ENCODE results near the gene AMZ1.

The AMZ1 gene, protein sequence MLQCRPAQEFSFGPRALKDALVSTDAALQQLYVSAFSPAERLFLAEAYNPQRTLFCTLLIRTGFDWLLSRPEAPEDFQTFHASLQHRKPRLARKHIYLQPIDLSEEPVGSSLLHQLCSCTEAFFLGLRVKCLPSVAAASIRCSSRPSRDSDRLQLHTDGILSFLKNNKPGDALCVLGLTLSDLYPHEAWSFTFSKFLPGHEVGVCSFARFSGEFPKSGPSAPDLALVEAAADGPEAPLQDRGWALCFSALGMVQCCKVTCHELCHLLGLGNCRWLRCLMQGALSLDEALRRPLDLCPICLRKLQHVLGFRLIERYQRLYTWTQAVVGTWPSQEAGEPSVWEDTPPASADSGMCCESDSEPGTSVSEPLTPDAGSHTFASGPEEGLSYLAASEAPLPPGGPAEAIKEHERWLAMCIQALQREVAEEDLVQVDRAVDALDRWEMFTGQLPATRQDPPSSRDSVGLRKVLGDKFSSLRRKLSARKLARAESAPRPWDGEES

GRCh38 chr7:2687881-2688318 lies at the start of gene AMZ1:
Gene AMZ1, plus strand, starts transcription at chr7:2688202. Its CDS starts 12,250 bp downstream, at chr7:2700452.
- DNase-seq (ENCODE audit: low read depth in 1 of 2, low spot score in 1 of 2): no peak

DNA sequence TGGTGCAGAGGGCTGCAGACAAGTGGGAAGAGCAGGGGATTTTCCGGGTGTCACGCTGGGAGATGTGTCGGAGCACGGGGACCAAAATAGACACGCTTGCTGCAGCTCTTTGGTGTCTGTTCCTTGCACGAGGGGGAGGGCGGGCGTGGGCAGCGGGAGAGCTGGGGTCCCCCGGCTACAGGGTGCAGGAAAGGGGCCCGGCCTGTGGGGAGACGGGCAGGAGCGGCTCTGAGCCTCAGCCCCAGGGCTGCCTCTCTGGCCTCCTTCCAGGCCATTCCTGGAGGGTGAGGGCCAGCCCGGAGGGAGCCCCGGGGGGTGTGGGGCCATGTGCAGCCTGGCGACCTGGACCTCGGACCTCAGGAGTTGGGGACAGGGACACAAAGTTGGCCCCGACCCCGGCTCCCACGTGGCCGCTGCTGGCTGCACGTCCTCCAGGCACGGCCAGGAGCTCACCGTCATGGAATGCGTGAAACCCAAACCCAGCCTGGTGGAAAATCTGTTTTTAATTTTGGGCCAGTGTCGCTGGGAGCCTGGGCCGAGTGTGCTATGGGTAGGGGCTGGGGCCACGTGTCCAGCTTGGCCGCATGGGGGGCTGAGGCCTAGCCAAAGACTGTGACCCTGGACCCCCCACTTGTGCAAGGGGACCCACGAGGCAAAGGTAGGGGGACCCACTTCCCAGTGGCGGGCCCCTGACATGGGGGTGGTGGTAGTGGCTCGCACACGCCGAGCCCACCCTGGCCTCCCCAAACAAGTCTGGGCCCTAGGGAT lies 49.6 kb upstream of the AMZ1 start:
- no peak for DNase-seq (ENCODE audit: low read depth in 1 of 2, low spot score in 1 of 2)

DNA sequence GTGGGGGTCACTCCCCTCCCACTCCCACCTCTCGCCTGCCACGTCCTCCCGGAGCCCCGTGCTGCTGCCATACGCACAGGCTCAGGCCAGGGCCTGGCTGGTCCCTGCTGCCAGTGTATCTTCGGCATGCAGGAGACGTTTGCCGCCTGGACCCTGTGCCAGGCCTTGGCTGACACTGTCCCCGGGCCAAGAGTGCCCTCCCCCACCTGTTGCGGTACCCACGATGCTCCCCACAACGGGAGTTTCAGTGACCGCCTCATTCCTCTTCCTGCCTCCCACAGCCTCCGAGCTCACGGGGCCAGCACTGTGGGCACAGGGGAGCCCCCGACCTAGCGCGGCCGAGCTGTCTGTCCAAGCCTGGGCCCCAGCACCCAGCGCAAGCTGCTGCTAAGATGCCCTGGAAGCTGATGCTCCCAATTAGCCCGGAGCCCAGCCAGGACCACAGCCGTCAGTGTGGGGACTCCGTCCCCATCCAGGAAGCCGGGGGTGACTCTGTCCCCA lies 48.8 kb upstream of the AMZ1 start:
- DNase-seq (ENCODE audit: low read depth in 1 of 2, low spot score in 1 of 2): no peak

- DNase-seq (ENCODE audit: low read depth in 1 of 2, low spot score in 1 of 2): no peak
These were observed 48.1 kb upstream of the AMZ1 start for GRCh38 chr7:2639695-2640481.

- no peak for DNase-seq (ENCODE audit: low read depth in 1 of 2, low spot score in 1 of 2)
These were observed 47.5 kb upstream of the AMZ1 start for GRCh38 chr7:2640482-2640830.

- no peak for DNase-seq (ENCODE audit: low read depth in 1 of 2, low spot score in 1 of 2)
These were observed 47.1 kb upstream of the AMZ1 start for GRCh38 chr7:2640846-2641316.

DNA sequence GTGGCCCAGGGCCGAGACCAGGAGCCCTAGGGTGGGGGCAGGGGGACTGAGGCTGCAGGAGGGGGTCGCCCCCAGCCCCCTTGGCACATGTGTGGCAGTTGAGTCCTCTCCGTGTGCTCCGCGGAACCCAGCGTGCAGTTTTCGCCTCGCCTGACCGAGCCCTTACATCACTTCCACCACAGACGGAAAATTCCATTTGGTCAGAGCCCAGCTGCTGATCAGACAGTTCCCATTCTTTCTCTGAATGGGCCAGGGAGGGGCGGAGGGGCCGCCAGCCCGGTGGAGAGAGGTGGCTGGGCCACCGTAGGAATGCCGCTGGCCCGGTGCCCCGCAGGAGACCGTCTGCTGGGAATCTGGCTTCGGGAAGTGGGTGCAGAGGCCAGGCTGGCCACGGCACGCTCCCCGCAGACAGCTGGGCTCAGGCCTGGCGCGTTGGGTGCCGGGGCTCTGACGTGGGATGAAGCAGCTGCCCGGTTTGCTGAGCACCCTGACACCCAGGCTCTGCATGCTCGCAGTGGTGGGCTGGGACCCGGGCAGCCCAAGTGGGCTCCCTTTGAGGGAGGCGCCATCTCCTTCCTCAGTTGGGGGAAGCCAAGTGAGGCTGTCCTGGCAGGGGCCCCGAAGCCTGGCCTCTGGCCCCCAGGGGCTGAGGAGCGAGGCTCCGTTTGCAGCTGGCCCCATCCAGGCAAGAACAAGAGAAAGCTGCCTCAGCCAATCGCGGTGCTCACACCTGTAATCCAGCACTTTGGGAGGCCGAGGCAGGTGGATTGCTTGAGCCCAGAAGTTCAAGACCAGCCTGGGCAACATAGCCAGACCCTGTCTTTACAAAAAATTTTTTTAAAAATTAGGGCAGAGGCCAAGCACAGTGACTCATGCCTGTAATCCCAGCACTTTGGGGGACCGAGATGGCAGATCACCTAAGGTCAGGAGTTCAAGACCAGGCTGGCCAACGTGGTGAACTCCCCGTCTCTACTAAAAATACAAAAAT lies 46.3 kb upstream of the AMZ1 start:
- DNase-seq (ENCODE audit: low read depth in 1 of 2, low spot score in 1 of 2): no peak

- no peak for DNase-seq (ENCODE audit: low read depth in 1 of 2, low spot score in 1 of 2)
These were observed 44.4 kb upstream of the AMZ1 start for GRCh38 chr7:2643386-2644219.

DNA sequence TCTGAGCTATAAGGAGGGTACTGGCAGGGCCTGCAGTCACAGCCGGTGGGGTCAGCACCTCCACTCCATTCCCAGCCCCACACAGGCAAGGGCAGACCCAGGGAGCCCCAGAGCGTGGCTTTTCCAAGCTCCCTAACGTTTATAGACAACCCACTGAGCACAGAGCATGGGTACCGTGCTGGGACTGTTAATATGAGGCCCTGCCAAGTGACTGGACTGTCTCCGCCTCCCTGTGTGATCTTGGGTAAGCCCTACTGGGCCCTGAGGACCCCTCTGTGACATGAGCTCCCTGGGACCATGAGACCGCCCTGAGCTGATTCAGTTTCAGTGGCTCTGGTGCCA lies 43.8 kb upstream of the AMZ1 start:
- no peak for DNase-seq (ENCODE audit: low read depth in 1 of 2, low spot score in 1 of 2)

GRCh38 chr7:2644562-2645273 lies 43.3 kb upstream of the AMZ1 start:
- no peak for DNase-seq (ENCODE audit: low read depth in 1 of 2, low spot score in 1 of 2)

GRCh38 chr7:2645274-2645868 lies 42.6 kb upstream of the AMZ1 start:
- DNase-seq (ENCODE audit: low read depth in 1 of 2, low spot score in 1 of 2): no peak

GRCh38 chr7:2646336-2646679 lies 41.7 kb upstream of the AMZ1 start:
- DNase-seq (ENCODE audit: low read depth in 1 of 2, low spot score in 1 of 2): no peak

DNA sequence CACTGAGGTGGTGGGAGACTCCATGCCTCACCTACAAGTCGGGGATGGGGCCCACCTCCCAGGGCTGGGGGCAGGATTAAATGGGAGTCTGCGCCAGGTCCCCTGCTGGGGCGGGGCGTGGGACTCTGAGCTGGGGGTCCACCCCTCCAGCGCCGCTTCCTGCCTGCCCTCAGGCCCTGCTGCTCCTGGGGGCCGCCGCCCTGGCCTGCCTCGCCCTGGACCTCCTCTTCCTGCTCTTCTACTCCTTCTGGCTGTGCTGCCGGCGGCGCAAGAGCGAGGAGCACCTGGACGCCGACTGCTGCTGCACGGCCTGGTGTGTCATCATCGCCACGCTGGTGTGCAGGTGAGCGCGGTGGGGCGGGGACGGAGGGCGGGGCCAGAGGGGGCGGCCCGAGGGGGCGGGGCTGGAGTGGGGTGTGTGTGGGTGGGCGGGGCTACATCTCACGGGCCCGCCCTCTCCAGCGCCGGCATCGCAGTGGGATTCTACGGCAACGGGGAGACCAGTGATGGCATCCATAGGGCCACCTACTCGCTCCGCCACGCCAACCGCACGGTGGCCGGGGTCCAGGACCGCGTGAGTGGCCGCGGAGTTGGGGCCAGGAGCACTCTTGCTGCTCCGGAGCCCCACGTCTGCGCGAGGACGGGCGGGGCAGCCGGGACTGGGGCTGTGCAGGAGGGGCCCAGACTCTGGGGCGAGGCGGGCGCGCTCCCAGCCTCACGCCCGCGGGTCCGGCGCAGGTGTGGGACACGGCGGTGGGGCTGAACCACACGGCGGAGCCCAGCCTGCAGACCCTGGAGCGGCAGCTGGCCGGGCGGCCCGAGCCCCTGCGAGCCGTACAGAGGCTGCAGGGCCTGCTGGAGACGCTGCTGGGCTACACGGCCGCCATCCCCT lies 41.1 kb upstream of the AMZ1 start:
- DNase-seq (ENCODE audit: low read depth in 1 of 2, low spot score in 1 of 2): no peak

- DNase-seq (ENCODE audit: low read depth in 1 of 2, low spot score in 1 of 2): no peak
These were observed 40.3 kb upstream of the AMZ1 start for GRCh38 chr7:2647594-2648172.

GRCh38 chr7:2649139-2649838 lies 38.7 kb upstream of the AMZ1 start:
- DNase-seq (ENCODE audit: low read depth in 1 of 2, low spot score in 1 of 2): no peak

DNA sequence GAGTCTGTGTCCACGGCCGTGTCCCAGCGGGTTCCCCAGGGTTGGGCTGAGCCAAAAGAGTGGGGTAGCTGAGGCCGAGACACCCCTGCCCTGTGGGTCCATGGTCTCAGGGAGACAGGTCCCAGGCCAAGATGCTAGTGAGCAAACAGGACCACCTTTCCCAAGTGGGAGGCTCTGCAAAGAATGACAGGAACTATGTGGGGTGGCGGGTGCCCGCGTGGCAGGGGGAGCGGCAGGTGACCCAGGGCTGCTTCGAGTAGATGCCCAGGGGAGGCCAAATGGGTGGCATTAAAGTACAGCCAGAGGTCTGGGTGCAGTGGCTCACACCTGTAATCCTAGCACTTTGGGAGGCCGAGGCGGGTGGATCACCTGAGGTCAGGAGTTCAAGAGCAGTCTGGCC lies 38.0 kb upstream of the AMZ1 start:
- DNase-seq (ENCODE audit: low read depth in 1 of 2, low spot score in 1 of 2): no peak
